Heart right ventricle (tissue), 16 donors: ENCODE data around the gene CDC14B. TPM values are rescaled to one million over a fixed set of nuclear protein-coding genes. Genes with fewer than 3 reads are reported as not detected.

Source experiments
- ATAC-seq, 8 donors: fragments of 200-7000 bp; cut with Tn5 transposase; one replicate each; pipeline ENCODE4 v1.9.1; 2020; ENCODE audit warnings: mild to moderate bottlenecking in 8 of 8, moderate library complexity in 8 of 8, moderate number of reproducible peaks in 1 of 8
- DNase-seq, 2 donors: peaks; one replicate each; pipeline ENCODE4 v3.0.0-alpha.2; 2020
- H3K27ac ChIP-seq, 10 donors: fragments of 200-600 bp; sonication (generic) in 2 of 10; one replicate each; pipeline versions ENCODE4 v1.5.0 to v1.8.0; 2020 to 2022; ENCODE audit warnings: mild to moderate bottlenecking in 3 of 10
- H3K27me3 ChIP-seq, 7 donors: fragments of 200-600 bp; one replicate each; pipeline ENCODE4 v1.8.0; 2021 to 2022; ENCODE audit warnings: mild to moderate bottlenecking in 2 of 7
- H3K36me3 ChIP-seq, 9 donors: fragments of 200-600 bp; sonication (generic) in 1 of 9; one replicate each; pipeline versions ENCODE4 v1.5.0 to v1.8.0; 2020 to 2022; ENCODE audit warnings: mild to moderate bottlenecking in 2 of 9
- H3K4me1 ChIP-seq, 9 donors: fragments of 200-600 bp; sonication (generic) in 1 of 9; one replicate each; pipeline versions ENCODE4 v1.5.0 to v1.8.0; 2020 to 2022; ENCODE audit warnings: mild to moderate bottlenecking in 4 of 9
- H3K4me3 ChIP-seq, 10 donors: fragments of 200-600 bp; sonication (generic) in 2 of 10; one replicate each; pipeline versions ENCODE4 v1.5.0 to v1.8.0; 2020 to 2022; ENCODE audit warnings: mild to moderate bottlenecking in 7 of 10, moderate library complexity in 2 of 10
- H3K9me3 ChIP-seq, 11 donors: fragments of 200-600 bp in 10 of 11; sonication (generic) in 2 of 11; one replicate each; pipeline versions ENCODE4 v1.5.0 to v1.8.0; 2013 to 2022; ENCODE audit warnings: mild to moderate bottlenecking in 2 of 11, control low read depth in 1 of 11, moderate library complexity in 1 of 11
- WGBS, 2 donors: extraction: QIAGEN DNeasy Blood & Tissue Kit; methylation state at CpG; one replicate each; pipeline ENCODE4 v1.1.7; 2013; ENCODE audit warnings: inconsistent platforms in 1 of 2; 5-methylcytosine and 5-hydroxymethylcytosine counted together
- intact Hi-C, 10 donors: fragments of 100-400 bp; cut with DNase I; formaldehyde crosslinking; loops; one replicate each; pipeline versions ENCODE4 v1.11.1 to v1.14.2; 2022
- polyA plus RNA-seq, 2 donors: library from polyadenylated mRNA; stranded (reverse); fragments of 200-250 nt; gene quantifications; one replicate each; pipeline ENCODE4 v1.2.3, GENCODE V29; 2013
- total RNA-seq, 10 donors: library from RNA; stranded (reverse); fragmentation: NEBNext Ultra II Directional in 3 of 10; extraction: Animal tissue kit (Norgen Biotek cat#: 25700) in 3 of 10; gene quantifications; one replicate each; pipeline versions ENCODE4 v1.2.1 to v1.2.4, GENCODE V29; 2021 to 2023
- TF ChIP-seq, protein P1 (sequence below), 9 donors: fragments of 200-600 bp; sonication (generic) in 2 of 9; IDR thresholded peaks; one replicate each; pipeline versions ENCODE4 v1.5.0 to v1.8.0; 2021 to 2022; ENCODE audit warnings: antibody characterized with exemption in 9 of 9, mild to moderate bottlenecking in 5 of 9, moderate library complexity in 1 of 9
- donor health status: Arrhythmogenic right ventricular cardiomyopathy.
- donor health status: ischemic (EF 13 %, LVEDD 7.1; RV severe dilation, severe dysfunction).
- donor health status: healthy with polysubstance abuse.
- donor health status: DM: no; HTN: yes; CAD: no.
- donor health status: DM: no; HTN: no; CAD: no.
- donor health status: ischemic (EF 25% LVEDD 6.9; RV normal size, moderate dysfunction).
- donor health status: ischemic (EF 25% LVEDD 5.7; RV mildly dilated, moderate dysfunction).
- donor health status: healthy.
- donor health status: DM: yes; HTN: yes; CAD: no.
- donor health status: Ischemic cardiomyopathy.
- donor health status: ischemic (EF 35%, LVEDD 5.7; RV mildly dilated, moderate dysfunction).
- donor health status: nonischemic (EF 11% LVEDD 7.7; RV severe dilation, severe dysfunction).
- donor health status: DM: yes; HTN: yes; CAD: no.
- donor health status: PGD.
- donor health status: ischemic (EF 29% LVEDD 5.4; RV normal size, mild dysfunction).
- donor health status: nonischemic (EF 23%, LVEDD 6.1; RV moderate dilation, normal function).

The CDC14B gene
- total and polyA plus RNA-seq, 12 donors: 5.1 to 30.8 (median 23.9) TPM

DNA sequence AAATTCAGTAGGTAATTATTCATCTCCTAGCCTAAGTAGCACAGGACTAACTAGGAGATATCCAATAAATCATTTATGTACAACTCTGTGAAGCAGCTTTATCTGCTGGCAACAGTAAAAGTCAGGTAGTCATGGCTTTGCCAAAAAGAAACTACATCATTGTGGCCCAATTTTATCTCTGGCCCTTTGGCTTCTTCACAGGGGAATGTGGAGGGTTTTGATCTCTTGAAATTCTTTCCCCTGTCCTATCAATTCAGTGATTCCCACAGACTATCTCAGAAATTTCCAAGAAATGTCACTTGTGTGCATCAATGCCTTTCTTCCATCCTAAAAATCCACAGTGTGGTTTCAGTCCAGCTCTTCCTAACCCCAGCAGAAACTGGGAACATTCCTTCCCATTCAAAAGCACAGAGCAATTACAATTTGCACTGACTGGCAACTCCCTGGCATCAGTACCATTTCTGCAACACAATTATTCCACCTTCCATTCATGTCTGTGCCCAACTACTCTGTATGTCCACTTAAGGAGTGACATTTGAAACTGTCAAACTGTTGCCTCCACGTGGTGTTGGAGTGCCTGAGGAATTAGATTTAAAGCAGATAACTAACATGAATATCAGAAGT, 6.6 kb downstream of the CDC14B start:
- peak overlapping the region in 6 of 10 donors; percentile 62 to 77 (median 69) for H3K27ac ChIP-seq
- TF ChIP-seq, protein P1, sequence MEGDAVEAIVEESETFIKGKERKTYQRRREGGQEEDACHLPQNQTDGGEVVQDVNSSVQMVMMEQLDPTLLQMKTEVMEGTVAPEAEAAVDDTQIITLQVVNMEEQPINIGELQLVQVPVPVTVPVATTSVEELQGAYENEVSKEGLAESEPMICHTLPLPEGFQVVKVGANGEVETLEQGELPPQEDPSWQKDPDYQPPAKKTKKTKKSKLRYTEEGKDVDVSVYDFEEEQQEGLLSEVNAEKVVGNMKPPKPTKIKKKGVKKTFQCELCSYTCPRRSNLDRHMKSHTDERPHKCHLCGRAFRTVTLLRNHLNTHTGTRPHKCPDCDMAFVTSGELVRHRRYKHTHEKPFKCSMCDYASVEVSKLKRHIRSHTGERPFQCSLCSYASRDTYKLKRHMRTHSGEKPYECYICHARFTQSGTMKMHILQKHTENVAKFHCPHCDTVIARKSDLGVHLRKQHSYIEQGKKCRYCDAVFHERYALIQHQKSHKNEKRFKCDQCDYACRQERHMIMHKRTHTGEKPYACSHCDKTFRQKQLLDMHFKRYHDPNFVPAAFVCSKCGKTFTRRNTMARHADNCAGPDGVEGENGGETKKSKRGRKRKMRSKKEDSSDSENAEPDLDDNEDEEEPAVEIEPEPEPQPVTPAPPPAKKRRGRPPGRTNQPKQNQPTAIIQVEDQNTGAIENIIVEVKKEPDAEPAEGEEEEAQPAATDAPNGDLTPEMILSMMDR (IDR thresholded peaks at IDR 0.05): no peak
- ATAC-seq (peak in 4 of 8 donors; percentile 26 to 55 (median 52)), DNase-seq (no peak)
- H3K4me1 ChIP-seq: peaks cover 0 to 29% (median 13%) of the 10 kb centered on the region in 9 donors
- WGBS, 2 donors: 26 to 39% methylated on average over 1 of the region's 1 CpG
- no peaks in the 10 kb centered on the region for H3K9me3 ChIP-seq
- H3K27me3 ChIP-seq: peaks cover 0 to 27% (median 0%) of the 10 kb centered on the region in 7 donors
- intact Hi-C loops: loop anchor here in 6 of 10 donors (5.0 to 10.0 kb wide), 3 partner anchors 36 to 48 kb away; no protein-coding TSS in a partner anchor
- H3K4me3 ChIP-seq: no peak overlapping the region
- H3K36me3 ChIP-seq: no peaks in the 10 kb centered on the region

DNA sequence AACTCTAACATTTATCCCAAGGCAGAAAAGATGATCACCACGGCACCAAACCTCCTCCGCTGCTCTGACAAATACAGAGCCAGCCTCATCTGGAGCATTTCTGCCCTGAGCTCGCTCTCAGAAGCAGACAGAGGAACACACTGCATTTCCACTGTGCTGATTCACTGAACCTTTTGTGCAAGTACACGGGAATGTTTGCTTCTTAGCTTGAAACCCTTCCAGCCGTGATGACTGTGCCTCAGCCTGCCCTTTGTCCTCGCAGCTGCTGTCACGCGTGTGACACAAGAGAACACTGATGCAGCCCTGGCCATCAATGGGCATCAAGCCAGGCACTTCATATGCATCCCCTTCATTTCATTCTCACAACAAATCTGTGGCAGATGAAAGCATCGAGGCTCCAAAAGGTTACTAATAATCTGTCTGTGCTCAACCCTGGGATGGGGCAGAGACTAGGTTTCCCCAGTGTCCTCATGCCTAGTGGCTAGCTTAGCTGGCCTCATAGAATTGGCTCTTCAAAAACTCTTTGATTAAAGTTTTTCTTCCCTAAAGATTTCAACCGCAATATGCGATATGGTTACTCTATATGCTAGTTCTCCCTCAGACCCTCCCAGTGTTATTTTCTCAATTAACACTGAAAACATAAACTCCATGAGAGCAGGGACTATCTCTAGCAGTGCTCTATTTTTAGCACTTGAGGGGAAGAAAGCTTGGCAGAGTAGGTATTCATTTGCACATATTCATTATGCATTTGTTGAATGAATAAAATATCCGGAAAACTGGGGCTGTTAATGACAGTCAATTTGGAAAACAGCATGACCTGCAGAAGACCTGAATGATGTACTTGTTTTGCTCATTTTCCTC, 7.3 kb downstream of the CDC14B start:
- DNase-seq (peak; percentile 34 to 39), ATAC-seq (peak; percentile 57 to 96 (median 83))
- H3K27me3 ChIP-seq: peaks cover 0 to 21% (median 0%) of the 10 kb centered on the region in 7 donors
- peak overlapping the region; percentile 2 to 77 (median 67) for H3K27ac ChIP-seq
- intact Hi-C loops: loop anchor here in 6 of 10 donors (5.0 to 10.0 kb wide), 3 partner anchors 35 to 48 kb away; no protein-coding TSS in a partner anchor
- peaks cover 0 to 35% (median 13%) of the 10 kb centered on the region in 9 donors for H3K4me1 ChIP-seq
- H3K4me3 ChIP-seq: peak overlapping the region in 3 of 10 donors; percentile 12 to 21 (median 14)
- 33 to 39% methylated on average over 12 of the region's 12 CpGs for WGBS, 2 donors
- TF ChIP-seq, protein P1 (IDR thresholded peaks at IDR 0.05): no peak
- H3K9me3 ChIP-seq: no peaks in the 10 kb centered on the region
- no peaks in the 10 kb centered on the region for H3K36me3 ChIP-seq

DNA sequence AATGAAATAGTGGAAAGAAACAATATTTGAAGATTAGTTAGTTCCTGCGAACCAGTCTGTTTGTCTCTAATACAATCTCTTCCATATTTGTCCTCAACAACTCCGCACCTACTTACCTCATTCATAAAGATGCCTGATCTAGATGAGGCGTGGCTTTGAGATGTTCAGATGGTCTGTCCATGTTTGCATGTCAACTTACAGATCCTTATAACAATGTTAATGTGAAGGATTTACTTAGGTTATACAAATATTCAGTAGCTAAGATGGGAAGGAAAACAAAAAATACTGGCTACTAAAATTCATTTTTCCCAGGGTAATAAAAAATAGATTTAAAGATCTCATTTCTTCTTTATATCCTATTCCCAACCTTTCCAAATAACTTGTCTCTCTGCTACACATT, 8.3 kb downstream of the CDC14B start:
- TF ChIP-seq, protein P1 (IDR thresholded peaks at IDR 0.05): no peak
- Histone ChIP-seq H3K4me3 (no peak overlapping the region), H3K4me1 (peaks cover 0 to 35% (median 13%) of the 10 kb centered on the region in 9 donors), H3K27ac (peak overlapping the region in 8 of 10 donors; percentile 2 to 77 (median 70)), H3K9me3 (no peaks in the 10 kb centered on the region), H3K36me3 (no peaks in the 10 kb centered on the region), H3K27me3 (peaks cover 0 to 21% (median 0%) of the 10 kb centered on the region in 7 donors)
- WGBS, 2 donors: 84 to 91% methylated on average over 3 of the region's 3 CpGs
- DNase-seq (no peak), ATAC-seq (no peak)
- intact Hi-C loops: loop anchor here in 6 of 10 donors (5.0 to 10.0 kb wide), 3 partner anchors 34 to 47 kb away; no protein-coding TSS in a partner anchor

DNA sequence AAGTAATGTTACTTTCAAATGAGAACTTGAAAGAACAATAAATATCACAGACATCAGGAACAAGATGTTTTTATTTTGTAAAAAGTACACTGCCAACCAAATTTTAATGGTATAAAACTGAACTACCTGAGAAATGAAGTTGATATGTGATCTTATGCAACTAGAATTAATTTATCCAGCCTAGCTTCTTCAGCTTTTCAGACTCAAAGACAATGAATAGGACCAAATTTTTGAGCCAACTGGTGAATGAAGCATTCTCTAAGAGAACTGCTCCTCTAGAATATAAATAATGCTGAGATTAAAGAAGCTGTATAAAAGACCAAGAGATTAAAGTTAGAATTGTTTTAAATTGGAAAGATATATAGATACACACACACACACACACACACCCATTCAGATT, 9.9 kb downstream of the CDC14B start:
- H3K9me3 ChIP-seq: no peaks in the 10 kb centered on the region
- intact Hi-C loops: loop anchor here in 6 of 10 donors (5.0 to 10.0 kb wide), 3 partner anchors 32 to 45 kb away; no protein-coding TSS in a partner anchor
- ATAC-seq (no peak), DNase-seq (no peak)
- TF ChIP-seq, protein P1 (IDR thresholded peaks at IDR 0.05): no peak
- no peak overlapping the region for H3K4me3 ChIP-seq
- H3K4me1 ChIP-seq: peaks cover 0 to 45% (median 21%) of the 10 kb centered on the region in 9 donors
- no peaks in the 10 kb centered on the region for H3K36me3 ChIP-seq
- no peak overlapping the region for H3K27ac ChIP-seq
- H3K27me3 ChIP-seq: peaks cover 0 to 21% (median 0%) of the 10 kb centered on the region in 7 donors
